DOHH2 (cell line): Measurements from ENCODE around the gene TRPM8.

ENCODE experiments used
- H3F3A ChIP-seq: fragments of 200-600 bp; sonication (generic), shearing (Covaris generic); 2 replicates; pipeline ENCODE4 v1.6.0; 2016; ENCODE audit warnings: antibody characterized with exemption, mild to moderate bottlenecking; ENCODE audit not compliant: control insufficient read depth, insufficient read depth
- H3K27ac ChIP-seq: fragments of 200-600 bp; sonication (generic); 2 replicates; pipeline ENCODE4 v1.5.1; 2014; ENCODE audit warnings: low read depth, mild to moderate bottlenecking, low read length, moderate library complexity
- H3K27me3 ChIP-seq: fragments of 200-600 bp; sonication (generic); 2 replicates; pipeline ENCODE4 v1.6.1; 2014; ENCODE audit warnings: mild to moderate bottlenecking, low read length, mixed read lengths; ENCODE audit not compliant: control insufficient read depth
- H3K36me3 ChIP-seq: fragments of 200-600 bp; sonication (generic); 2 replicates; pipeline ENCODE4 v1.6.1; 2014; ENCODE audit warnings: mild to moderate bottlenecking, low read length, moderate library complexity, mixed read lengths; ENCODE audit not compliant: control insufficient read depth
- H3K4me1 ChIP-seq: fragments of 200-600 bp; sonication (generic); 2 replicates; pipeline ENCODE4 v1.6.1; 2014; ENCODE audit warnings: mild to moderate bottlenecking, low read length, mixed read lengths; ENCODE audit not compliant: control insufficient read depth
- H3K4me2 ChIP-seq: fragments of 200-600 bp; sonication (generic); 2 replicates; pipeline ENCODE4 v1.6.0; 2014; ENCODE audit warnings: mild to moderate bottlenecking, low read length, moderate library complexity
- H3K4me3 ChIP-seq: fragments of 200-600 bp; sonication (generic); 2 replicates; pipeline ENCODE4 v1.5.1; 2014; ENCODE audit warnings: mild to moderate bottlenecking, low read length, mixed read lengths
- H3K79me2 ChIP-seq: fragments of 200-600 bp; sonication (generic); 2 replicates; pipeline ENCODE4 v1.6.1; 2014; ENCODE audit warnings: mild to moderate bottlenecking, low read length, mixed read lengths; ENCODE audit not compliant: control insufficient read depth
- H3K9me2 ChIP-seq: fragments of 200-600 bp; sonication (generic); replicated peaks from 2 replicates; pipeline ENCODE4 v1.6.1; 2014; ENCODE audit warnings: mild to moderate bottlenecking, low read length, mixed read lengths; ENCODE audit not compliant: control insufficient read depth
- H3K9me3 ChIP-seq: fragments of 200-600 bp; sonication (generic); 2 replicates; pipeline ENCODE4 v1.6.1; 2014; ENCODE audit warnings: antibody characterized with exemption, low read length, mixed read lengths; ENCODE audit not compliant: control insufficient read depth, insufficient read depth
- H4K20me1 ChIP-seq: fragments of 200-600 bp; sonication (generic); 2 replicates; pipeline ENCODE4 v1.6.0; 2014; ENCODE audit warnings: low read depth, mild to moderate bottlenecking, antibody characterized with exemption, low read length, moderate library complexity; ENCODE audit not compliant: control insufficient read depth, insufficient read depth
- EZH2phosphoT487 ChIP-seq: fragments of 200-600 bp; sonication (generic); IDR thresholded peaks from 2 replicates; pipeline ENCODE4 v1.6.1; 2017; ENCODE audit warnings: borderline replicate concordance, mild to moderate bottlenecking, antibody characterized with exemption, low read length, moderate library complexity, mixed read lengths
- TF ChIP-seq, protein P1 (sequence below): fragments of 200-600 bp; sonication (generic); IDR thresholded peaks from one replicate; pipeline ENCODE4 v1.5.1; 2014; ENCODE audit warnings: antibody characterized with exemption, mild to moderate bottlenecking, low read depth, low read length; ENCODE audit not compliant: poor library complexity, severe bottlenecking

The TRPM8 gene

DNA sequence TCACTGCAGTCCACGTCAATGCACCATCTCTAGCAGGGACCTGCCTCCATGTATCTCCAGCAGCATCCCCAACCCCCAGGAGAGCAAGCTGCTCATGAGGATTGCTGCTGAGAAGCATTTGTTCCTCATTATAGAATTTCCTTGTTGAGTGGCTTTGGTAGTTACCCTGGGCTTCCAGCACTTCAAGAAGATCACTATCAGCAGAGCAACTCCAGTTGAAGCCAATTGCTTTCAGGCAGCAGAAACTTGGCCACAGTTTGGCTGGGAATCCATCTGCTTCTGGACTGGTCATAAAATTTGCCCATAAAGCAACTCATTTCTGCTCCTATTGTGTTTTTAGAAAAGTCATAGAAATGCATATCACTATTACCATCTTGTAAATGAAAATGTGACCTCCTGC is 17.4 kb downstream of the TRPM8 start:
- Histone ChIP-seq H3K9me2 (no peaks in the 10 kb centered on the region), H3K4me1 (no peaks in the 10 kb centered on the region), H3K27me3 (no peaks in the 10 kb centered on the region; the same call in 1 of the 2 replicates), H4K20me1 (no peaks in the 10 kb centered on the region), H3K4me3 (no peak overlapping the region), H3K36me3 (no peaks in the 10 kb centered on the region), H3K27ac (no peak overlapping the region), H3K9me3 (no peaks in the 10 kb centered on the region), H3K4me2 (no peak overlapping the region), H3F3A (no peaks in the 10 kb centered on the region), H3K79me2 (no peaks in the 10 kb centered on the region)
- TF ChIP-seq, protein P1, sequence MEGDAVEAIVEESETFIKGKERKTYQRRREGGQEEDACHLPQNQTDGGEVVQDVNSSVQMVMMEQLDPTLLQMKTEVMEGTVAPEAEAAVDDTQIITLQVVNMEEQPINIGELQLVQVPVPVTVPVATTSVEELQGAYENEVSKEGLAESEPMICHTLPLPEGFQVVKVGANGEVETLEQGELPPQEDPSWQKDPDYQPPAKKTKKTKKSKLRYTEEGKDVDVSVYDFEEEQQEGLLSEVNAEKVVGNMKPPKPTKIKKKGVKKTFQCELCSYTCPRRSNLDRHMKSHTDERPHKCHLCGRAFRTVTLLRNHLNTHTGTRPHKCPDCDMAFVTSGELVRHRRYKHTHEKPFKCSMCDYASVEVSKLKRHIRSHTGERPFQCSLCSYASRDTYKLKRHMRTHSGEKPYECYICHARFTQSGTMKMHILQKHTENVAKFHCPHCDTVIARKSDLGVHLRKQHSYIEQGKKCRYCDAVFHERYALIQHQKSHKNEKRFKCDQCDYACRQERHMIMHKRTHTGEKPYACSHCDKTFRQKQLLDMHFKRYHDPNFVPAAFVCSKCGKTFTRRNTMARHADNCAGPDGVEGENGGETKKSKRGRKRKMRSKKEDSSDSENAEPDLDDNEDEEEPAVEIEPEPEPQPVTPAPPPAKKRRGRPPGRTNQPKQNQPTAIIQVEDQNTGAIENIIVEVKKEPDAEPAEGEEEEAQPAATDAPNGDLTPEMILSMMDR, result no peak
- no peak for TF ChIP-seq EZH2phosphoT487

DNA sequence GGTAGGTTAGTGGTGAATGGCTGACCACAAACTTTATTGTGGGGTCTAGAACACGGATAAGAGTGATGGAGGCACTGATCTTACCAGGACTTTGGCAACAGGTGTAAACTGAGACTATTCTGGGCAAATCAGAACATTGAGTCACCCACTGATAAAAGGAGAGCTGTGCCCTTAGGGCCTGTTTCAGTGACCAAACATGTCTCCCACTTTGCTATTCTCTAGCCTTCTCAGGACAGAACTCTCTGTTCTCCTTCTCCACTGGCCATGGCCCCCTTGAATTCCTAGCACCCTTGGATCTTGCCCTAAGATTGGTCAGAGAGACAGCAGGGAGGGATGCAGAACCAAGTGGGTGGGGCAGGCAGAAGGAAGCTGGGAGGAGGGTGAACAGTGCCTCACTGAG is 18.3 kb downstream of the TRPM8 start:
- H3F3A ChIP-seq, result no peaks in the 10 kb centered on the region
- peaks cover 4% of the 10 kb centered on the region for H3K4me1 ChIP-seq
- no peaks in the 10 kb centered on the region for H4K20me1 ChIP-seq
- no peak overlapping the region for H3K27ac ChIP-seq
- H3K9me3 ChIP-seq, result no peaks in the 10 kb centered on the region
- no peaks in the 10 kb centered on the region for H3K36me3 ChIP-seq
- no peaks in the 10 kb centered on the region for H3K79me2 ChIP-seq
- TF ChIP-seq EZH2phosphoT487, result no peak
- TF ChIP-seq, protein P1, result no peak
- H3K4me2 ChIP-seq, result no peak overlapping the region
- H3K4me3 ChIP-seq, result no peak overlapping the region
- no peaks in the 10 kb centered on the region for H3K27me3 ChIP-seq
- no peaks in the 10 kb centered on the region for H3K9me2 ChIP-seq

DNA sequence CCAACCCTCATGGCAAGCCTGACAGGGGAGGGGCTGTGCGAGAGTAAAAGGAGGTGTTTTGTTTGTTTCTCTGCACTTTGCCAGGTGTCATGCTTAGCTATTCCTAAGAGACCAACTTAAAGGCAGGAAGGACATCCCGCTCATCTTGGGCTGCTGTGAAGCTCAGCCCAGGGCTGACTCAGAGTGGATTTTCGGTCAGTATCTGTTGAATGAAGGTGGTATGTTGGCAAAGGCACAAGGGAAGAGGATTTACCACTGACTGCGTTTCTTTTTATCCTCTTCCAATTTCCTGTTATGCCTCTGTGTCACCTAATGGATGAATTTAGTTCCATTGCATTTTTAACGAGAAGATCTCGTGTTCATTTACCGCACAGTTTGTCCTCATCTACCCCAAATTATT is 18.9 kb downstream of the TRPM8 start:
- TF ChIP-seq, protein P1, result no peak
- TF ChIP-seq EZH2phosphoT487, result no peak

More for the DNA sequence above, 18.9 kb downstream of the TRPM8 start:
- no peaks in the 10 kb centered on the region for H3K36me3 ChIP-seq
- H3K4me3 ChIP-seq, result no peak overlapping the region
- H3K79me2 ChIP-seq, result no peaks in the 10 kb centered on the region
- no peaks in the 10 kb centered on the region for H3F3A ChIP-seq
- H4K20me1 ChIP-seq, result no peaks in the 10 kb centered on the region
- H3K9me2 ChIP-seq, result no peaks in the 10 kb centered on the region
- peaks cover 6% of the 10 kb centered on the region for H3K4me1 ChIP-seq
- no peaks in the 10 kb centered on the region for H3K9me3 ChIP-seq
- no peak overlapping the region for H3K27ac ChIP-seq
- no peak overlapping the region for H3K4me2 ChIP-seq
- H3K27me3 ChIP-seq, result no peaks in the 10 kb centered on the region
